Upper lobe of left lung (tissue), 6 donors: ENCODE measurements around the gene TMCC3. TPM values are rescaled to one million over a fixed set of nuclear protein-coding genes. Genes with fewer than 3 reads are reported as not detected.
"Not testable (repeated sequence)": the region's sequence is repeated elsewhere in the genome, so short reads cannot be mapped to it uniquely, and the experiment has no call there.

Experiments
- ATAC-seq, 2 donors: fragments of 200-7000 bp; cut with Tn5 transposase; one replicate each; pipeline ENCODE4 v1.9.1; 2022; ENCODE audit warnings: mild to moderate bottlenecking in 2 of 2, moderate library complexity in 2 of 2; ENCODE audit not compliant: low FRiP score in 2 of 2
- DNase-seq, 2 donors: peaks; one replicate each; pipeline ENCODE4 v3.0.0-alpha.2; 2019 to 2020
- H3K27ac ChIP-seq, 4 donors: fragments of 200-600 bp; sonication (generic); one replicate each; pipeline ENCODE4 v1.5.1; 2016 to 2019
- H3K27me3 ChIP-seq, 4 donors: fragments of 200-600 bp; sonication (generic); one replicate each; pipeline ENCODE4 v1.5.1; 2017 to 2019
- H3K36me3 ChIP-seq, 4 donors: fragments of 200-600 bp; sonication (generic); one replicate each; pipeline ENCODE4 v1.5.1; 2016 to 2019
- H3K4me1 ChIP-seq, 4 donors: fragments of 200-600 bp; sonication (generic); one replicate each; pipeline ENCODE4 v1.5.1; 2018 to 2019
- H3K4me3 ChIP-seq, 4 donors: fragments of 200-600 bp; sonication (generic); one replicate each; pipeline ENCODE4 v1.5.1; 2017 to 2019; ENCODE audit warnings: mild to moderate bottlenecking in 2 of 4, moderate library complexity in 1 of 4
- H3K9me3 ChIP-seq, 4 donors: fragments of 200-600 bp; sonication (generic); one replicate each; pipeline ENCODE4 v1.5.1; 2018 to 2019
- EP300 ChIP-seq, 4 donors: sonication (generic); formaldehyde crosslinking; IDR thresholded peaks; one replicate each; pipeline ENCODE4 v1.5.1; 2017; ENCODE audit warnings: antibody characterized with exemption in 4 of 4, control low read depth in 2 of 4
- POLR2A ChIP-seq, 4 donors: fragments of 450-650 bp; IDR thresholded peaks; one replicate each; pipeline ENCODE4 v1.5.1; 2016 to 2017; ENCODE audit warnings: antibody characterized with exemption in 4 of 4, mild to moderate bottlenecking in 2 of 4
- POLR2AphosphoS5 ChIP-seq, 2 donors: sonication (generic); formaldehyde crosslinking; IDR thresholded peaks; one replicate each; pipeline ENCODE4 v1.5.1; 2017; ENCODE audit warnings: antibody characterized with exemption in 2 of 2
- WGBS, 2 donors: methylation state at CpG; one replicate each; pipeline ENCODE4 v1.1.5; 2017 to 2018; 5-methylcytosine and 5-hydroxymethylcytosine counted together
- total RNA-seq, 6 donors: library from RNA; depleted of rRNA in 4 of 6; stranded (reverse); fragments of >200 nt in 4 of 6; gene quantifications; one replicate each; pipeline versions ENCODE4 v1.1.0 to v1.2.1, GENCODE V29; 2016 to 2021
- TF ChIP-seq, protein P1 (sequence below), 6 experiments: fragments of 450-650 bp in 4 of 6; fragments of 200-600 bp in 2 of 6; sonication (generic) in 2 of 6; IDR thresholded peaks; one replicate each; pipeline ENCODE4 v1.5.1; 2016 to 2019; ENCODE audit warnings: antibody characterized with exemption in 6 of 6
- donor health status: DM: no; HTN: no; CAD: no; lungs with moderate emphysema.
- donor health status: DM: no; HTN: yes; CAD: no; lungs with severe emphysema.

TMCC3 gene
- total RNA-seq, 6 donors from 2014 or later = 5.4 to 17.4 (median 12.7) TPM

GRCh38 chr12:94594443-94594825 is 55.9 kb downstream of the TMCC3 start:
- no peak for TF ChIP-seq EP300 (IDR thresholded peaks at IDR 0.05)
- TF ChIP-seq, protein P1, sequence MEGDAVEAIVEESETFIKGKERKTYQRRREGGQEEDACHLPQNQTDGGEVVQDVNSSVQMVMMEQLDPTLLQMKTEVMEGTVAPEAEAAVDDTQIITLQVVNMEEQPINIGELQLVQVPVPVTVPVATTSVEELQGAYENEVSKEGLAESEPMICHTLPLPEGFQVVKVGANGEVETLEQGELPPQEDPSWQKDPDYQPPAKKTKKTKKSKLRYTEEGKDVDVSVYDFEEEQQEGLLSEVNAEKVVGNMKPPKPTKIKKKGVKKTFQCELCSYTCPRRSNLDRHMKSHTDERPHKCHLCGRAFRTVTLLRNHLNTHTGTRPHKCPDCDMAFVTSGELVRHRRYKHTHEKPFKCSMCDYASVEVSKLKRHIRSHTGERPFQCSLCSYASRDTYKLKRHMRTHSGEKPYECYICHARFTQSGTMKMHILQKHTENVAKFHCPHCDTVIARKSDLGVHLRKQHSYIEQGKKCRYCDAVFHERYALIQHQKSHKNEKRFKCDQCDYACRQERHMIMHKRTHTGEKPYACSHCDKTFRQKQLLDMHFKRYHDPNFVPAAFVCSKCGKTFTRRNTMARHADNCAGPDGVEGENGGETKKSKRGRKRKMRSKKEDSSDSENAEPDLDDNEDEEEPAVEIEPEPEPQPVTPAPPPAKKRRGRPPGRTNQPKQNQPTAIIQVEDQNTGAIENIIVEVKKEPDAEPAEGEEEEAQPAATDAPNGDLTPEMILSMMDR (IDR thresholded peaks at IDR 0.05) = no peak
- TF ChIP-seq POLR2A (IDR thresholded peaks at IDR 0.05) = no peak
- TF ChIP-seq POLR2AphosphoS5 (IDR thresholded peaks at IDR 0.05) = no peak
- ATAC-seq (no peak), DNase-seq (no peak)
- WGBS, 2 donors = 50 to 61% methylated on average over 3 of the region's 3 CpGs
- Histone ChIP-seq H3K4me3 (no peak overlapping the region), H3K9me3 (no peaks in the 10 kb centered on the region), H3K27ac (peak overlapping the region in 3 of 4 donors; percentile 54 to 67 (median 57)), H3K27me3 (no peaks in the 10 kb centered on the region), H3K4me1 (peaks cover 0 to 22% (median 11%) of the 10 kb centered on the region in 4 donors), H3K36me3 (no peaks in the 10 kb centered on the region)

DNA sequence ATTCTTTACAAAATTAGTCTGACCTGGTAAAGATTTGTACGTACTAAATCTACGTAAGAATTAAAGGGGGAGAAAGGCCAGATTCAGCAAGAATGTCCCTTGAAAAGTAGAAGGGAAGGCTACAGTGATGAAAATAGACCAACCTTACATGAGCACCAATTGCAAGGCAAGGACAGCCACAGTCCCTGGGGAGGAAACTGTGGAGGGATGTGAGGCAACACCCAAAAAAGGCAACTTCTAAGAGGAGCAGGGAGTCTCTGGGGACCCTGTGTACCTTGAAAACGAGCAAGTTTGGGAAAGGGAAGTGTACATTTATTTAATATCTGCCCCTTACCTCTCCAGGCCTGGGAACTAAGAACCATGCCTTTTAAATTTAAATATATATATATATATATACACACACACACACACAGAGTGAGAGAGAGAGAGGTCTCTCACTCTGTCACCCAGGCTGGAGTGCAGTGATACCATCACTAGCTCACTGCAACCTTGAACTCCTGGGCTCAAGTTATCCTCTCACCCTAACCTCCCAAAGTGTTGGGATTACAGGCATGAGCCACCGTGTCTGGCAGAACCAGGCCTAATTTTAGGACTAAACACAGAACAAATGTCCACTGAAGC is 56.4 kb downstream of the TMCC3 start:
- no peak for DNase-seq
- Histone ChIP-seq H3K4me3 (no peak overlapping the region), H3K4me1 (peaks cover 0 to 22% (median 11%) of the 10 kb centered on the region in 4 donors), H3K27ac (peak overlapping the region in 3 of 4 donors; percentile 54 to 67 (median 57)), H3K27me3 (no peaks in the 10 kb centered on the region), H3K9me3 (no peaks in the 10 kb centered on the region), H3K36me3 (no peaks in the 10 kb centered on the region)
- no peak for TF ChIP-seq POLR2AphosphoS5 (IDR thresholded peaks at IDR 0.05)
- TF ChIP-seq, protein P1 (IDR thresholded peaks at IDR 0.05) = no peak
- TF ChIP-seq POLR2A (IDR thresholded peaks at IDR 0.05) = no peak
- no peak for TF ChIP-seq EP300 (IDR thresholded peaks at IDR 0.05)
- 62 to 66% methylated on average over 4 of the region's 4 CpGs for WGBS, 2 donors
- no peak for ATAC-seq

- peak overlapping the region in 2 of 4 donors; percentile 28 to 57 for H3K27ac ChIP-seq
- WGBS, 2 donors = 86 to 88% methylated on average over 9 of the region's 9 CpGs
- not testable (repeated sequence) for ATAC-seq
These were observed 57.6 kb downstream of the TMCC3 start for GRCh38 chr12:94592723-94593122.

DNA sequence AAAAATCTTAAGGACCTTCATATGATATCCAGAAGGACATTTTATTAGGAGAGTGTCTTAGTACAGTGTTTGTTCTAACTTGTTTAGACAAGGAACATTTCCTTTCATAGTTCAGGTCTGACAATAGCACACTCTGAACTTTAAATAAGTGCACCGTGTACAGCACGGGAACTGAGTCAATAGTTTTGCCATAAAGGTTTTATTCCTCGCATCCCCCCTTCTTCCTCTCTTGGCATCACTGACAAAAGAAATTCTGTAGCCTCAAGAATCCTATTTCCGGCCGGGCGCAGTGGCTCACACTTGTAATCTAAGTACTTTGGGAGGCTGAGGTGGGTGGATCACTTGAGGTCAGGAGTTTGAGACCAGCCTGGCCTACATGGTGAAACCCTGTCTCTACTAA is 58.3 kb downstream of the TMCC3 start:
- Histone ChIP-seq H3K36me3 (no peaks in the 10 kb centered on the region), H3K27ac (peak overlapping the region in 3 of 4 donors; percentile 28 to 69 (median 57)), H3K9me3 (no peaks in the 10 kb centered on the region), H3K27me3 (no peaks in the 10 kb centered on the region), H3K4me3 (no peak overlapping the region), H3K4me1 (peaks cover 0 to 22% (median 12%) of the 10 kb centered on the region in 4 donors)
- TF ChIP-seq POLR2A (IDR thresholded peaks at IDR 0.05) = no peak
- TF ChIP-seq, protein P1 (IDR thresholded peaks at IDR 0.05) = no peak
- TF ChIP-seq POLR2AphosphoS5 (IDR thresholded peaks at IDR 0.05) = peak in 1 of 2 donors; percentile 32
- TF ChIP-seq EP300 (IDR thresholded peaks at IDR 0.05) = peak in 2 of 4 donors; percentile 58 to 64
- DNase-seq (no peak), ATAC-seq (no peak)
- WGBS, 2 donors = 45 to 66% methylated on average over 6 of the region's 6 CpGs

More at GRCh38 chr12:94592723-94593122, 57.6 kb downstream of the TMCC3 start:
- H3K36me3 ChIP-seq, H3K27me3 ChIP-seq, H3K9me3 ChIP-seq, H3K4me3 ChIP-seq, DNase-seq: not testable (repeated sequence)
- peaks cover 0 to 22% (median 11%) of the 10 kb centered on the region in 4 donors for H3K4me1 ChIP-seq

- TF ChIP-seq, protein P1 (IDR thresholded peaks at IDR 0.05) = no peak
- no peak for TF ChIP-seq EP300 (IDR thresholded peaks at IDR 0.05)
- no peak for TF ChIP-seq POLR2AphosphoS5 (IDR thresholded peaks at IDR 0.05)
- TF ChIP-seq POLR2A (IDR thresholded peaks at IDR 0.05) = no peak
- no peaks in the 10 kb centered on the region for H3K9me3 ChIP-seq
- H3K4me3 ChIP-seq = no peak overlapping the region
- peaks cover 0 to 25% (median 14%) of the 10 kb centered on the region in 4 donors for H3K4me1 ChIP-seq
- H3K27me3 ChIP-seq = no peaks in the 10 kb centered on the region
- ATAC-seq (no peak), DNase-seq (no peak)
- WGBS, 2 donors = 80 to 90% methylated on average over 8 of the region's 8 CpGs
- H3K36me3 ChIP-seq = no peaks in the 10 kb centered on the region
- H3K27ac ChIP-seq = peak overlapping the region in 3 of 4 donors; percentile 5 to 56 (median 28)
These were observed 59.9 kb downstream of the TMCC3 start for GRCh38 chr12:94590428-94590827.
